T-helper 1 cell (primary cell): Measurements from ENCODE around the gene TTC13.

ENCODE experiments used
- DNase-seq, 5 donors: peaks; one replicate each; pipeline ENCODE4 v3.0.0-alpha.2; 2012 to 2020

The TTC13 gene

DNA sequence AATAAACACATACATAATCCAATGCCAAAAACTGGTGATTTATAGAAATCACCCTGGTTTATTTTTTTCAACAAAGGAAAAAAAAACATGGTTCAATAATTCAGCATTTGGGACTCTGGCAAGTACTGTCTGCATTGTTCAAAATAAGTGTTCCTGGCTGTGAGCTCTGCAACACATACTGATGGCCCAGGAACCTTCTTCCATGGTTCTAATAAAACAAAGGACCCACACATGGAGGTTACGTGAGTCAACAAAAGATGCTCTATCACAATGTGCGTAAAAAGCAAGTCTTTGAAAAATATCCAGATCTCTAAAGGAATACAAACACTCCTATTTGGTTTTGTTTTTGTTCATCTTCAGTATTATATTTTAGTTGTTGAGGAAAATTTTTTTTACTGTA lies 72.4 kb downstream of the TTC13 start:
- DNase-seq = no peak

DNA sequence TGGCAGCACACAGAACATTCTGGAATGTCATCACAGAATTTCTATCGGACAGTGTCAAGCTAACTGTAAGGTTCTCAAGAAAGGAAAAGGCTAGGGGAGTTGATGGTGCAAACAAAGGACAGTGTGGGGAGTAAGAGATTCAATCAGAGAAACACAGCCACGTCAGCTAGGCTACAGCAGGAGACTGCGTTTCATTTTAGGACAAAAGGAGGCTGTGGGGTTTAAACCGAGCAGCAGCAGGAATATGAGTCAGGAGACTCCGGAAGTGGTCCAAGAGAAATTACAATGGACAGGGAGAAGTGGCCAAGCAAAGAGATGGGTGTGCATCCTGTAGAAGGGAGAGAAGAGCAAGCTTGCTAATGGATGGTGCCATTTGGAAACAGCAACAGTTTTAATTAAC lies 72.9 kb downstream of the TTC13 start:
- DNase-seq = no peak

DNA sequence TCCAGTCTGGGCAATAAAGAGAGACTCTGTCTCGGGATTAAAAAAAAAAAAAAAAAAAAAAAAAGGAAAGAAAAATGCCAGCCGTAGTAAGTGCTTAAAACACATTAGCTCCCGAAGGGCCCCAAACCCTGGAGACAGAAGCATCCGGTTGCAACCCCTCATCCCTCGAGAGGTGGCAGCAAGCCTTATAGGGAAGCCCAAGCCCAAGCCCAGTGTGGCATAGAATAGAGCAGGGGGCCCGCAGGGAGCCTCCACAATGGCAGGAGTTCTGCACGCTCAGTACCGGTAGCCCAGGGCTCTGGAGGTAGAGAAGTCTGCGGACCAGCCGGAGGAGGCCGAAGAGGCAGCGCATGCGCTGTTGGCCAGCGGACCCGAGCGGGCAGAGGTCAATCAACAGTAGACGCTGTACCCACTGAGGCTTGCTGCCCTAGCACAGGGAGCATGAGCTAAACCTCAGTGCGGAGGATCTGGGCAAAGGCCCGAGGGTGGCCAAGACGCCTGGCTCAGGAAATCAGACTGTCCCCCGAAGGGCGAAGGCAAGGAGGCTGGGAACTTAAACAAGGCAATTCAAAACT lies 76.2 kb downstream of the TTC13 start:
- DNase-seq = no peak

DNA sequence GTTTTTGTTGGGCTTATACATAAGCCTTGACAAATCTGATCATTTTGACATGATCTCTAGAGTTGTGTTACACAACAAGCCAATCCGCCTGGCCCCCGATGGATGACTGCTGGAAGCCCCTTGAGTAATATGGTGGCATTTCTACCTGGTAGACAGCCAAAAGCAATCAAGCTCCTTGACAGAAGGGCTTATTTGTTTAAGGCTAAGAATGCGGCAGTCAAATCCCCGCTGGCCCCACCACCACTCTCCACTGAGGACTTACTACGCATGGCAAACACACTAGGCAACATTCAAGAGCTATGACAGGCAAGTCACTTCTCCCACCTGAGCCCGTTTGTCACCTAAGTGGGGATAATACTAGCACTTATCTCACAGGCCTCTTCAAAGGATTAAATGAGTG lies 77.0 kb downstream of the TTC13 start:
- no peak for DNase-seq

DNA sequence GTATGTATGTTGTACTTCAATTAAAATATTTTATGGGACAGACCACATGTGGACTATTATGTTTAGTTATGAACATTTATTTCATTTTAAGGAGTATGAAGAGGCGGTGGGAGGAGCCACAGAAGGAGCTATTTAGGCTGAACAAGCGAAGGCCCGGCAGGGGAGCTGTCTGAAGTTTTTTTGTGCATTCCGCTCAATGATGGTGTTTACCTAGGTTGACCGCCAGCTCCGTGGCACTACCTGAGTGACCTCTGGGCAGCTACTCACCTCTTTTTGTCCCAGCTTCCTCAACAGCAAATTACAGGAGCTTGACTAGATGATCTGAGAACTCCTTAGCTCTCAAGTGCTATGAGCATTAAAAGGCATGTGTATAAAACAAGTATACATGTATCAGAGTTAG lies 77.7 kb downstream of the TTC13 start:
- DNase-seq = no peak

DNA sequence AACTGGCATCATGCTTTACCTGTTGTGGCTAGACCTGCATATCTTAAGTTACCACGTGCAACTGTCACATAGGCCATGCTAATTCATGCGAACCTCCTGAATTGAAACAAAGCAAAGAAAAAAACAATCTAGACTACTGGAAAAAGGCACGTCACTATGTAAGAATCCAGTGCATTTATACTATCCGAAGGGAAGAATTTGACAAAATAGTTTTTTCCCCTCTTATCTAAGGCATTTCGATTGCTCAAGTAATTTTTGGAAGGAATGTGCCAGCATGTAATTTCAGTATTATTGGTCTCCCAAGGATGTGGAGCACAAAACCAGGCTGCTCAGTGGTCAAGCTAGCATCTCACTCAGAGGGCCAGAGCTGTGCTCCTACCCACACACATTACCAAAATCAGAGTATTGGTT lies 78.8 kb downstream of the TTC13 start:
- DNase-seq = no peak

DNA sequence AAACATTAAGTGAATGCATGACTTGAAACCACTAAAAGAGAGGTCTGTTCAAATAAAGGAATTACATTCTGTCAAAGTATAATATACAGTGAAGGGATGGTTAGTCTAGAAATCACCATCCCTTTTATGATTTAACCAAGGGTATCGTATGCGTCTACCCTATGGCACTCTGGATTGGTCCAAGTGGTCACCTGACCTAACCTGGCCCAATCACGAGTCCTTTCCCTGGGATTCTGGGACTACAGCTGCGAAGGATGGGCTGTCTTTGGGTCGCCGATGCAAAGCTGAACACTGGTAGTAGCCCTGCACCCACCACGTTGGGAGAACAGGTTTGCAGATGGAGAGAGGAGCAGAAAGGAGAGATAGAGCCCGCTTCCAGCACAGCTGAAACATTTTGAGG lies 79.9 kb downstream of the TTC13 start:
- no peak for DNase-seq

DNA sequence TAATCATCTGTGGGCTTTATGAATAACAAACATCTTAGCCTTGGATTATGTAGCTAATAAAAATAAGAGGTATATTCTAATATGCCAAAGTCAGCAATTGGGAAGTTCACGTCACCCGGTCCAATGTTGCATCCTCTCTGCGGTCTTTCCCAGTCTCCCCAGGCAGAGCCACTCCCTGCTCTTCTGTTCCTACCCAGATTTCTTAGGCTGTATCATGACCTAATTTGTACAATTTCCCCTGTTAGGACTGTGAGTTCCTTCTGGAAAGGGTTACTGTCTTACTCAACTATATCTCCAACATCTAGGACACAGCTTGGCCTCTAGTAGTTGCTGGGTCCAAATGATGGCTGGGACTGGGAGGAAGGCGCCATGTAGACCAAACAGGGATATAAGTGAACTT lies 80.5 kb downstream of the TTC13 start:
- no peak for DNase-seq

DNA sequence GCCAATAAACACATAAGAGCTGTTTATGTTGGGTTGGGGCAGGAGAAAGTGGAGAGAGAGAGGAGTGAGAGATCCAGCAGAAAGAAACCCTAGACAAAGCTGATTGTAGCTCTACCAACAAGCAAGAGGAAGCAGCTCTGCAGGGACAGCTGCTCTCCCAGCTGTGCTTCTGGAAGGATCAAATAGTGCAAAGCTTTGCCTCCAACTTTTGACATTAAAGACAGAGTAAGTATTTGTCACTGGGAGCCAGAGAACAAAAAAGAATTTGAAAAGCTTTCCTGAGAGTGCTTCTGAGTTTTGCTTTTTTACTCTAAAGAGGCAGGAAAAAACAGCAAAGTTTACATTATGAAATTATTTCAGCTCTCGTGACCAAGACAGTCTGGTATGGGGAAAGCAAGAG lies 81.9 kb downstream of the TTC13 start:
- no peak for DNase-seq

DNA sequence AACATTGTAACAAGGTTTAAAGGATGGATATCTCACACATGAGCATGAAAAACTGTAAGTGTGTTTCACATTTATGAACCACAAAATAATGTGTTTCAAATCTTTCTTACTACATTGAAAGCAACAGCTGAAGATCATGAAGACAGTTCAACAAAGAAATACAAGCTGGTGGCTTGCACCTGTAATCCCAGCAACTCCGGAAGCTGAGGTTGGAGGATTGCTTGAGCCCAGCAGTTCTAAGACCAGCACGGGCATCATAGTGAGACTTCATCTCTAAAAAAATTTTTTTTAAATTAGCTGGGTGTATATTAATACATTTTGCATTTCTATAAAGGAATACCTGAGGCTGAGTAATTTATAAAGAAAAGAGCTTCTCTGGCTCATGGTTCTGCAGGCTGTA lies 83.2 kb downstream of the TTC13 start:
- no peak for DNase-seq

DNA sequence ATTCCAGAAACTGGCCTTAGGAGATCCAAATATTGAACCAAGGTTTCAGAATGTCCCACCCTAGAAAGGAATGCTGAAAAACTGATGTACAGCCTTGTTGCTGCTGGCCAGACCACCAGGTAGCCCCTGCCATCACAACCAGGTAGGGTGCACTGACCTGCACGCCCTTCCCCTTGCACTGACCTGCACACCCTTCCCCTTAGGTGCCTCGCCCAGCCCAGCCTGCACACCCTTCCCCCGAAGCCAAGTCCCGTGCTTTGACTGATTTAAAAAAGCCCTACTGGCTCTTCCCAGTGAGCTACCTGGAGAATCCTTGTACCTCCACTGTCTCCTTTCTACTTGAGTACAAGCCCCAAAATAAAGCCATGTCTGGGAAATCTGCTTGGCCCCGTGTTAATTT lies 84.0 kb downstream of the TTC13 start:
- no peak for DNase-seq

DNA sequence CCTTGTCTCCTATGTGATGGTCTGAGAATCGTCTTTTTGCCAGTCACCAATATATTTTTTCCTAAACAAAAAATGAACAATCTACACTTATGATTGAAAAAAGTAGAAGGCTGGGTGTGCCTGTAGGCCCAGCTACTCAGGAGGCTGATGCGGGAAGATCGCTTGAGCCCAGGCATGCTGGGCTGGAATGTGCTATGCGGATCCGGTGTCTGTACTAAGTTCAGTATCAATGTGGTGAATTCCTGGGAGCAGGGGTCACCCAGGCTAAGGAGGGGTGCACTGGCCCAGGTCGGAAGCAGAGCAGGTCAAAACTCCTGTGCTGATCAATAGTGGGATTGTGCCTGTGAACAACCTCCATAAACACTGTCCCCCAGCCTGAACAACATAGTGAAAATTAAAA lies 84.6 kb downstream of the TTC13 start:
- DNase-seq = no peak

DNA sequence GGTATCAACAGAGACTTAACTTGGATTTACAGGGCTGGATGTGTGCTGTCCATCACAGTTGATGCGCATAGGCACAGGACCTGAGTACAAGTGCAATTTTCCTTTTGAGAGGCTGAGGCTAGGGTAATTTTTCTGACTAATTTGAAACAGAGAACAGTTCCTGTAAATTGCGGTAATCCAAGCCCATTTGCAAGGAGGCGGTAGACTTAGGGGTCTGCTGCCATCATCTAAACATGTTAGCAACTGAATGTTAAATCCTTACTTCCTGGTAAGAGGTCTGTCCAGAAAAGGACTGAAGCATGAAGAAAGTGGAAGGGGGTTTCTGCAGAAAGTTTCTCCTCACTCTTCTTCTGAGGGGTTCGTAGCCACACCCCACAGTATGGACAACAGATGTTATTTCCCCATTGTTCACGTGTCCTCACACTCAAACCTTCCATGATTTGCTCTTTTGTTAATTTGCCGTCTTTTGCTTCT lies 86.6 kb downstream of the TTC13 start:
- no peak for DNase-seq

DNA sequence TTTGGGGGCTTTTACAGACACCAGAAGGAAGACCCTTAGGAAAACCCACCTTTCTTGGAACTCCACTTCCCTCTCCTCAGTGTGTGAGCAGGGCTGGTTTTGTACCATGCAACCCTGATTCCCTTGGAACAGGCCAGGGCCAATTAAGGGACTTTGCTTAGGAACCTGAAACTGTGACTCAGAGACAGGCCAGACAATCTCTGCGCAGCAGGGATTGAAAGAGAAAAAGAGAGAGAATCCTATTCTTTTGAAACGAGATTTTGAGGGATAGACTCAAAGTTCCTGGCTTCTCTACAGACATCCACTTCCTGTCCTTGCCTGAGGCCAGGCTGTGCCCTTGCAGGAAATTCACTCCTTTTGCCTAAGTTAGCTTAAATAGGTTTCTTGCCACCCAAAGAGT lies 87.2 kb downstream of the TTC13 start:
- no peak for DNase-seq

DNA sequence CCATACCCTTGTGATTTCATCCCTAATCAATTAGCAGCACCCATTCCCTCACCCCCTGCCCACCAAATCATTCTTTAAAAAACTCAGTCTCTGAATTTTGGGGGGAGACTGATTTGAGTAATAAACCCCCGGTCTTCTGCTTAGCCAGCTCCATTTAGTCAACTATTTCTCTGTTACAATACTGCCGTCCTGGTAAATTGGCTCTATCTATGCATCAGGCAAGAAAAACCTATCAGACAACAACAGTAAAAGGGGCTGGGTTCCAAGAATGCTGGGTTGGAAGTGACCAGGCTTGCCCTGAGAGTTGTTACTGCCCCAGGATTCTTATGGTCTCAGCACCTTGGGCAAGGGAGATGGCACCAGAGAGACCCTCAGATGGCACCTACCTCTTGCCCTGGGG lies 94.0 kb downstream of the TTC13 start:
- DNase-seq = no peak

DNA sequence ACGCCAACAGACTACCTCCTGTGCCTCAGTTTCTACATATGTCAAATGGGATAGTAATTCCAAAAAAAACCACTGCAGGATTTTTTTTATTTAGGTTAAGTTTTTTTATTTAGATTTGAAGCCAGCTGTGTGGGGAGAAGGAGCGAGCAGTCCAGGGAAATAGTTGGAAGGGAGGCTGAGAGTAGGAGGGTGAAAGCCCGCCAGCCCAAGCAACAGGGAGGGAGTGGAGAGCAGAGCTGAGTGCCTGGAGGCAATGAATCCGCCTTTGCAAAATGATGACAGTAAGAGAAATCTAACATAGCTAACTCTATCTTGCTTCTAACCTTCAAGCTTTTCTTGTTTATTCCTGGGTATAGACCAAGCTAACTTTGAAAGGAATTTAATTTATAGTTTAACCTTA lies 94.7 kb downstream of the TTC13 start:
- no peak for DNase-seq

DNA sequence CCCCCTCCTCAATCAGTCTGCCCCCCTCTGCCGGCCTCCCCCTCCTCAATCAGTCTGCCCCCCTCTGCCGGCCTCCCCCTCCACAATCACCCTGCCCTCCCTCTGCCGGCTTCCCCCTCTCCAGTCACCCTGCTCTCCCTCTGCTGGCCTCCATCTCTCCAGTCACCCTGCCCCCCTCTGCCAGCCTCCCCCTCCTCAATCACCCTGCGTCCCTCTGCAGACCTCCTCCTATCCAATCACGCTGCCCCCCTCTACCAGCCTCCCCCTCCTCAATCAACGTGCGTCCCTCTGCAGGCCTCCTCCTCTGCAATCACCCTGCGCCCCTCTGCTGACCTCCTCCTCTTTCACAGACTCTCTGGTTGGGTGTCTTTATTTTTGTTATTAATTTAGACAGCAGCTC lies 98.9 kb downstream of the TTC13 start:
- no peak for DNase-seq

DNA sequence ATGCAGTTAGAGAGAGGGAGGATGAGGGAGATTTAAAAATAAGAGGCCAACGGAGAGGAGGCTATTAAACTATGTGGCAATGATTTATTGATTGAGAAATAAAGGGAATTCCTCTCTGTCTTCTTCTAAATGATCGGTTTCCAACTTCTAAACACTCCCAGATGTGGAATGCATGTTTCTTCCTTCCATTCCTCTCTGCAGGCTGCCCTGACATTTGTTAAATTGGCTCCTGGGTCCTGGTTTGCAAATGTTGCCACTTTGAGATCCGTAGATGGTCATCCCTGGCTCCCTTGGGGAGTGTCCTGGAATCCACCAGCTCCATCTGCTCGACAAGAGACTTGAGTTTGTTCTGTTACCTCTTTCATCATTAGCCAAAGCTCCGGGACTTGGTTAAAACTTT lies 100.1 kb downstream of the TTC13 start:
- no peak for DNase-seq

DNA sequence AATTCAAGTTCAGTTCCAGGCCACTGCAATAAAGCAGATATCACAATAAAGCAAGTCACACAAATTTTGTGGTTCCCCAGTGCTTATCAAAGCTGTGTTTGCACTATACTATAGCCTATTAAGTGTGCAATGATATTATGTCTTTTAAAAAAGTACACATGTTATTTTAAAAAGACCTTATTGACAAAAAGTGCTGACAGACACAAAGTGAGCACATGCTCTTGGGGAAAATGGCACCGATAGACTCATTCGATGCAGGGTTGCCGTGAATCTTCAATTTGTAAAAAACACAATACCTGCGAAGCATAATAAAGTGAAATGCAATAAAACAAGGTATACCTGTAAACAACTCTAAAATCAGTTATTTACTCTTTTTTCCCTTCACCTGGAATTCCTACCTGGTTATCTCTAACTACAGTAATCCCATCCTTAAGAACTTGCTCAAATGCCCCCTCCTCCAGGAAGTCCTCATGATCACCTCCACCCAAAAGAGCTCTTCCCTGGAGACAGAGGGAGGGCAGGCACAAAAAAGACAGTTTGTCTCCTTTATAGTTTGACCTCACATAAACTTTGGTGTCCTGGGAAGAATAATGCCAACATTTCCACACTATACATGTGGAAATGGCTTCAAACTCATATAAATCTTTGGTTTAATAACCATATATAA lies 100.6 kb downstream of the TTC13 start:
- DNase-seq = no peak

DNA sequence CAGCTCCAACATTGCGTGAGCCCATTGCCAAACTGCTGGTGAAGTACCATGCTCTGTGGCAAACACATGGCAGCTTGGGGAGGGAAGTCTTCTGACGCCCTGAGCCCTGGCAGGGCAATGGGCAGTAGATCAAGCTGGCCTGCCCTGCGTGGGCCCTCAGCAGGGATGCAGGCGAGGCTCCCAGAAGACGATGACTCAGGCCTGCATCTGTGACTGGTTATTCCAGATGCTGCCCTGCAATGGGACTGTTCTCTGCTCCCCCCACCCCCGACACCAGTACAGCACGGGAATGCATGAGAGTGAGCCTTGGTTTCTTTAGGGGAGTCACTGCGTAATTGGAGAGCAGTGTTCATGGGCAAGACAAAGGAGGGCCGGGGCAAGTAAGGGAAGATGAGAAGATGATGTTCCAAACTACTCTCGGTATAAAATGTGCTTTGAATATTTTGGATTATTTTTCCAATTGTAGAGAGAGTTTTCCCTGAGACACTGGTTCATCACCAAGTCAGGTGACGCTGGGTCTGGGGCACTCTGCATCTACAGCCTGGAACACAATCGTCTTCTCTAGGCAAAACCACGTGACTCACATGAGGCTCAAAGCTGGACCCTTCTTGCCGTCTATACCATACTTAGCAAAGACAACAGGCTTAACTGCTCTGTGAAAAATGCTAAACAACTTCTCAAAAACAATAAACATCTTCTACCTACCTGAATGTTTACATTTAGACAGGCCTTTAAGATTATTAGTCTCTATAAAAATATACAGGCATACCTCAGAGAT lies 101.3 kb downstream of the TTC13 start:
- no peak for DNase-seq

DNA sequence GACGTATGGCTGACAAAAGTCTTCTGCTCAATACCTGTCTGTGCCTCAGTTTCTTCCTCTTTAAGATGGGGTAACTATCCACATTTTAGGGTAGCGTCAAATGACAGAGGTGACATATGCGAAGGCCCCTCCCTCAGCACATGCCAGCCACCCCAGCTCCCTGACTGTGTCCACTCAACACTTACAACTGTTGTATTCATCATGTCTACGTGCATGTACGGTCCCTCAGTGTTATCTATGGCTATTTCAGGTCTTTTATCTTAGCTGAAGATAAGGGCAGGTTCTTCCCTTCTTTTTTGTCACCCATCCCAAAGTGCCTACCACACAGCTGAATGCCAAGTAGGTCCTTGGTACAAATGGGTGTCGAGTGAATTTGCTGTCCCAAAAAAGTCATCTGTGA lies 102.0 kb downstream of the TTC13 start:
- no peak for DNase-seq

DNA sequence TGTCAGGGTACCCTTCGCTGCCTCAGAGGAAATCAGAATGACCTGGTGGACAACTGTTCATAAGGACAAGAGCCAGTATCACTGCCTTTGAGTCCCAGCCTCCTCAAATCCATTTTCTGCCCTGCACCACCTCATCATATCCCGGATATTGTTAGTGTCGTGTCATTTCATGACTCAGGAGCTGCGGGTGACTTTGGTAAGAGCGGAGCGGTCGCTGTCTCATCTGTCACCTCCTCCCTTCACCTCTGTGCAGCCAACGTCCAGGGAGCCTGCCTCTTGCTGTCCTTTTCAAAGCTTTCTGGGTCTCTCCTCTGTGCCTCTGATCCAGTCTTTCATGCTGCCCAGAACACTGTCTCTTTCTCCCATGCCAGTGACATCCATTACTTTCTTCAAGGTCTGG lies 103.3 kb downstream of the TTC13 start:
- no peak for DNase-seq

DNA sequence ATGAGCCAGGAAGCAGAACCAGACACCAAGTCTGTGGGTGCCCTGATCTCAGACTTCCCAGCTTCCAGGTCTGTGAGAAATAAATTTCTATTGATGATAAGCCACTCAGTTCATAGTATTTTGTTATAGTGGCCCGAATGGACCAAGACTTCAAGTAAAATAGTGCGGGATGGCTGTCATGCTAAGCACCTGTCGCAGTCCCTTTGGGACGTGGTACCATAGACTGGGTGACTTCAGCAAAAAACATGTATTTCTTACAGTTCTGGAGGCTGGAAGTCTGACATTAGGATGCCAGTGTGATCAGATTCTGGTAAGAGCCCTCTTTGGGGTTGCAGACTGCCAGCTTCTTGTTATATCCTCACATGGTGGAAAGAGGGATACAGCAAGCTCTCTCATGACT lies 107.7 kb downstream of the TTC13 start:
- DNase-seq = no peak

DNA sequence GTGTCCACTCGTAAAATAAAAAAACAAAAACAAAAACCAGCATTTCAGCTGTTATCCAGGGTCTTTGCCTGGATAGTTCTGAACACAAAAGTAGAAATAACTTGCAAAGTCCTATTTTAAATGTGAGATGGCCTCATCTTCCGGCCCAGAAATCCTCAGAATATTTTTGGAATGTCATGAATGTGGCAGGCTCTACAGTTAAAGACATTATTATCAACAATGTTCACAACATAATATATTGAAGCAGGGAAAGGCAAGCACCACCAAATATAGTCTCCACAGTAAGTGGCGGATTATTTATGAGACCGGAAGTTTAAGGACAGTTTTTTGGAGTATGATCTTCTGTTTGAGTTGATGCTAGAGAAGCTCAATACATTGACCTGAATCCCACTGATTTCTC lies 109.2 kb downstream of the TTC13 start:
- DNase-seq = no peak
